Mesendoderm (in vitro differentiated cells): ENCODE results near the gene SLCO2B1.

Experiments used
- DNase-seq: peaks from one replicate; pipeline ENCODE4 v3.0.0; 2013
- H2AK5ac ChIP-seq: 2 replicates; pipeline ENCODE4 v1.6.1; 2013; ENCODE audit warnings: low read length, inconsistent platforms
- H2BK120ac ChIP-seq: 2 replicates; pipeline ENCODE4 v1.6.1; 2013; ENCODE audit warnings: low read depth, mild to moderate bottlenecking, low read length, moderate library complexity, mixed read lengths
- H2BK15ac ChIP-seq: replicated peaks from 2 replicates; pipeline ENCODE4 v1.6.1; 2013; ENCODE audit warnings: low read depth, mild to moderate bottlenecking, moderate library complexity
- H2BK5ac ChIP-seq: 2 replicates; pipeline ENCODE4 v1.6.1; 2013; ENCODE audit warnings: low read length, inconsistent platforms
- H3K18ac ChIP-seq: 2 replicates; pipeline ENCODE4 v1.6.1; 2013; ENCODE audit warnings: mild to moderate bottlenecking, low read length, mixed read lengths
- H3K23ac ChIP-seq: one replicate; pipeline ENCODE4 v1.6.1; 2013; ENCODE audit warnings: low read length
- H3K27ac ChIP-seq: 2 replicates; pipeline ENCODE4 v1.5.1; 2013; ENCODE audit warnings: low read depth, mild to moderate bottlenecking, inconsistent platforms, low read length, moderate library complexity
- H3K27me3 ChIP-seq: 2 replicates; pipeline ENCODE4 v1.6.1; 2013; ENCODE audit warnings: low read length, control low read depth, mild to moderate bottlenecking, inconsistent platforms; ENCODE audit not compliant: insufficient read depth, poor library complexity
- H3K36me3 ChIP-seq: 2 replicates; pipeline ENCODE4 v1.6.1; 2013; ENCODE audit warnings: low read length, inconsistent platforms; ENCODE audit not compliant: control insufficient read depth, insufficient read depth
- H3K4ac ChIP-seq: one replicate; pipeline ENCODE4 v1.6.1; 2013; ENCODE audit warnings: low read depth, mild to moderate bottlenecking, low read length, moderate library complexity
- H3K4me1 ChIP-seq: 2 replicates; pipeline ENCODE4 v1.6.1; 2013; ENCODE audit warnings: low read depth, low read length, inconsistent platforms; ENCODE audit not compliant: control insufficient read depth
- H3K4me2 ChIP-seq: 2 replicates; pipeline ENCODE4 v1.6.1; 2013; ENCODE audit warnings: low read length
- H3K4me3 ChIP-seq: 2 replicates; pipeline ENCODE4 v1.5.1; 2013; ENCODE audit warnings: mild to moderate bottlenecking, low read length
- H3K56ac ChIP-seq: one replicate; pipeline ENCODE4 v1.6.1; 2013; ENCODE audit warnings: low read length
- H3K79me1 ChIP-seq: 2 replicates; pipeline ENCODE4 v1.6.1; 2013; ENCODE audit warnings: low read length, inconsistent platforms
- H3K79me2 ChIP-seq: 2 replicates; pipeline ENCODE4 v1.6.1; 2013; ENCODE audit warnings: mild to moderate bottlenecking, low read length; ENCODE audit not compliant: control insufficient read depth, insufficient read depth
- H3K9ac ChIP-seq: 2 replicates; pipeline ENCODE4 v1.6.1; 2013; ENCODE audit warnings: low read length, inconsistent platforms
- H4K5ac ChIP-seq: one replicate; pipeline ENCODE4 v1.6.1; 2013; ENCODE audit warnings: low read length
- H4K8ac ChIP-seq: one replicate; pipeline ENCODE4 v1.6.1; 2013; ENCODE audit warnings: low read depth, mild to moderate bottlenecking, control low read depth, low read length, moderate library complexity
- WGBS: extraction: QIAGEN DNeasy Blood & Tissue Kit; methylation state at CpG from one replicate; pipeline ENCODE4 v1.1.7; 2013; ENCODE audit warnings: low lambda C conversion rate, missing lambda C conversion rate; ENCODE audit not compliant: insufficient coverage; ENCODE audit errors: extremely low coverage; 5-methylcytosine and 5-hydroxymethylcytosine counted together

The SLCO2B1 gene

GRCh38 chr11:75246671-75247350 is 95.9 kb downstream of the SLCO2B1 start:
- no peak overlapping the region for H3K56ac ChIP-seq
- H3K23ac ChIP-seq = no peak overlapping the region
- H3K36me3 ChIP-seq = no peaks in the 10 kb centered on the region
- H2AK5ac ChIP-seq = no peak overlapping the region
- peaks cover 19% of the 10 kb centered on the region for H3K27me3 ChIP-seq
- no peak overlapping the region for H4K8ac ChIP-seq
- no peak overlapping the region for H3K4me3 ChIP-seq
- H3K79me1 ChIP-seq = no peaks in the 10 kb centered on the region
- H2BK120ac ChIP-seq = no peak overlapping the region
- no peak overlapping the region for H3K4me2 ChIP-seq
- no peak overlapping the region for H4K5ac ChIP-seq
- H2BK15ac ChIP-seq = no peak overlapping the region
- H2BK5ac ChIP-seq = no peak overlapping the region
- H3K27ac ChIP-seq = no peak overlapping the region
- no peak overlapping the region for H3K9ac ChIP-seq
- WGBS = no CpG with 5 or more reads among the region's 11 CpGs
- H3K79me2 ChIP-seq = no peaks in the 10 kb centered on the region
- no peaks in the 10 kb centered on the region for H3K4me1 ChIP-seq
- no peak overlapping the region for H3K18ac ChIP-seq
- DNase-seq = no peak
- H3K4ac ChIP-seq = no peak overlapping the region

GRCh38 chr11:75248924-75249256 is 98.0 kb downstream of the SLCO2B1 start:
- Histone ChIP-seq H3K79me1 (no peaks in the 10 kb centered on the region), H3K56ac (no peak overlapping the region), H3K18ac (no peak overlapping the region), H2BK5ac (no peak overlapping the region), H2BK120ac (no peak overlapping the region), H3K27me3 (peaks cover 3% of the 10 kb centered on the region), H3K27ac (no peak overlapping the region), H3K36me3 (no peaks in the 10 kb centered on the region), H3K4ac (no peak overlapping the region), H3K79me2 (no peaks in the 10 kb centered on the region), H3K4me2 (no peak overlapping the region), H4K8ac (no peak overlapping the region), H3K23ac (no peak overlapping the region), H3K4me3 (no peak overlapping the region), H3K9ac (no peak overlapping the region), H4K5ac (no peak overlapping the region), H2AK5ac (no peak overlapping the region), H3K4me1 (no peaks in the 10 kb centered on the region), H2BK15ac (no peak overlapping the region)
- DNase-seq = no peak
- WGBS = no CpG with 5 or more reads among the region's 11 CpGs

DNA sequence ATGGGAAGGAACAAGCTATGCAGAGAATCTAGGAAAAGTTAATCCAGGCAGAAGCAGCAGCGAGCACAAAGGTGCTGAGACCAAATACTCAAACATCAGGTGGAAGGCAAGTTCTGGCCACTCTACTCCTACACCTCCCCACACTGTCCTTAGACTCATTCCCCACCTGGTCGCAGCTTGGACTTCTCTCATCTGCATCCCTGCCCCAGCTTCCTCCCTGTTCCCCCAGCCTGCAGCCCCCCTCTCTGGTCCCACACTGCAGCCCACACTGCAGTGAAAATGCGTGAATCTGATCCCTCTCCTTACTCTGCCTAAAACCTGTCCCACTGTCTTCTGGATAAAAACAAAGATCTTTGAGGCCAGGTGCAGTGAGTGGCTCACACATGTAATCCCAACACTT is 98.8 kb downstream of the SLCO2B1 start:
- H3K23ac ChIP-seq = no peak overlapping the region
- no peak overlapping the region for H3K4me2 ChIP-seq
- H3K27me3 ChIP-seq = no peaks in the 10 kb centered on the region
- no peaks in the 10 kb centered on the region for H3K36me3 ChIP-seq
- WGBS = no CpG with 5 or more reads among the region's 3 CpGs
- H3K79me1 ChIP-seq = no peaks in the 10 kb centered on the region
- no peak overlapping the region for H4K5ac ChIP-seq
- no peaks in the 10 kb centered on the region for H3K79me2 ChIP-seq
- no peak overlapping the region for H4K8ac ChIP-seq
- no peak overlapping the region for H3K9ac ChIP-seq
- DNase-seq = no peak
- no peak overlapping the region for H2AK5ac ChIP-seq
- H3K56ac ChIP-seq = no peak overlapping the region
- no peak overlapping the region for H3K4ac ChIP-seq
- no peak overlapping the region for H3K27ac ChIP-seq
- no peaks in the 10 kb centered on the region for H3K4me1 ChIP-seq
- H2BK15ac ChIP-seq = no peak overlapping the region
- no peak overlapping the region for H3K4me3 ChIP-seq
- H2BK120ac ChIP-seq = no peak overlapping the region
- no peak overlapping the region for H2BK5ac ChIP-seq
- no peak overlapping the region for H3K18ac ChIP-seq

DNA sequence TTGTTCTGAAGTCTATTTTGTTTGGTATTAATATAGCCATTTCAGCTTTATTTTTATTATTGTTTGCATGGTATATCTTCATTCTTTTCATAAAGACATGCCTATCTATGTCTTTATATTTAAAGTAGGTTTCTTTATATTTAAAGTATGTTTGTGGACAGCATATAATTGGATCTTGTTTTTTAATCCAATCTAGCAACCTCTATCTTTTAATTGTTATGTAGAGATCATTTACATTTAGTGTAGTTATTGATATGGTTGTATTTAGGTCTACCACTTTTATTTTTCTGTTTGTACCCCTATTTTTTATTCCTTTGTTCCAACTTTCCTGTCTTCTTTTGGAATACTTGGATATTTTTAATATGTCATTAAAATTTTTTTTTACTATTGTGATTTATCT is 103.4 kb downstream of the SLCO2B1 start:
- H3K27ac ChIP-seq = no peak overlapping the region
- no peak overlapping the region for H3K4ac ChIP-seq
- H3K23ac ChIP-seq = no peak overlapping the region
- no peak overlapping the region for H3K4me2 ChIP-seq
- no peak overlapping the region for H4K5ac ChIP-seq
- no peak overlapping the region for H3K56ac ChIP-seq
- H3K27me3 ChIP-seq = no peaks in the 10 kb centered on the region
- H4K8ac ChIP-seq = no peak overlapping the region
- no peaks in the 10 kb centered on the region for H3K79me1 ChIP-seq
- H3K36me3 ChIP-seq = no peaks in the 10 kb centered on the region
- DNase-seq = no peak
- H2BK15ac ChIP-seq = no peak overlapping the region
- H3K9ac ChIP-seq = no peak overlapping the region
- H3K4me3 ChIP-seq = no peak overlapping the region
- H2BK5ac ChIP-seq = no peak overlapping the region
- H3K79me2 ChIP-seq = no peaks in the 10 kb centered on the region
- no peak overlapping the region for H2BK120ac ChIP-seq
- no peak overlapping the region for H3K18ac ChIP-seq
- H2AK5ac ChIP-seq = no peak overlapping the region
- no peaks in the 10 kb centered on the region for H3K4me1 ChIP-seq
